Activated CD4-positive, alpha-beta memory T cell treated with anti-CD3 and anti-CD28 coated beads for 36 hours (primary cell): ENCODE measurements around the gene RAB3GAP2. TPM values are rescaled to one million over a fixed set of nuclear protein-coding genes. Genes with fewer than 3 reads are reported as not detected.
"Not testable (repeated sequence)": the region's sequence is repeated elsewhere in the genome, so short reads cannot be mapped to it uniquely, and the experiment has no call there.

ENCODE experiments used
- CTCF ChIA-PET: fragments of 350-600 bp; sonication (Branson Sonifier 250); formaldehyde crosslinking; loops from one replicate; lab custom pipeline; 2021; ENCODE audit warnings: antibody characterized with exemption, inconsistent platforms; lab: Charles Lee
- POLR2A ChIA-PET: fragments of 350-600 bp; sonication (Branson Sonifier 250); formaldehyde crosslinking; loops from one replicate; lab custom pipeline; 2021; ENCODE audit warnings: antibody characterized with exemption; lab: Charles Lee
- DNase-seq: peaks from one replicate; pipeline ENCODE4 v3.0.0-alpha.2; 2020
- H3K27ac Mint-ChIP-seq: one replicate; pipeline ENCODE4 v1.8.0; 2021; ENCODE audit warnings: mixed read lengths
- H3K27me3 Mint-ChIP-seq: one replicate; pipeline ENCODE4 v1.8.0; 2021; ENCODE audit warnings: mixed read lengths
- H3K36me3 Mint-ChIP-seq: one replicate; pipeline ENCODE4 v1.8.0; 2021; ENCODE audit warnings: mixed read lengths
- H3K4me1 Mint-ChIP-seq: one replicate; pipeline ENCODE4 v1.8.0; 2021; ENCODE audit warnings: low read depth, mixed read lengths
- H3K4me3 Mint-ChIP-seq: one replicate; pipeline ENCODE4 v1.8.0; 2021; ENCODE audit warnings: mild to moderate bottlenecking, mixed read lengths
- H3K9me3 Mint-ChIP-seq: one replicate; pipeline ENCODE4 v1.8.0; 2021; ENCODE audit warnings: mixed read lengths
- intact Hi-C: fragments of 100-400 bp; cut with micrococcal nuclease; formaldehyde crosslinking; loops from one replicate; pipeline ENCODE4 v1.15.1; 2023
- total RNA-seq, 2 experiments: library from RNA; stranded (reverse); gene quantifications; one replicate each; pipeline ENCODE4 v1.2.3, GENCODE V29; 2021

The RAB3GAP2 gene
- total RNA-seq, 2 experiments from 2014 or later, result 46.1 to 46.5 TPM

GRCh38 chr1:220189750-220190347 lies 82.4 kb downstream of the RAB3GAP2 start:
- intact Hi-C loops, result loop anchor here (10.0 kb wide), 1 partner anchor 585 kb away; no protein-coding TSS in a partner anchor
- Mint-ChIP-seq H3K9me3 (no peaks in the 10 kb centered on the region), H3K27ac (no peak overlapping the region), H3K27me3 (no peaks in the 10 kb centered on the region), H3K36me3 (peaks cover 25% of the 10 kb centered on the region), H3K4me3 (no peak overlapping the region), H3K4me1 (no peaks in the 10 kb centered on the region)
- POLR2A ChIA-PET, result interaction anchor here (0.7 kb wide), 1 partner anchor 80 kb away, joined by 3 read pairs; no protein-coding TSS in a partner anchor
- CTCF ChIA-PET, result interaction anchor here (0.7 to 1.9 kb wide), 11 partner anchors 11 to 544 kb away, joined by 3 to 18 read pairs (median 3); no protein-coding TSS in a partner anchor
- DNase-seq, result no peak

DNA sequence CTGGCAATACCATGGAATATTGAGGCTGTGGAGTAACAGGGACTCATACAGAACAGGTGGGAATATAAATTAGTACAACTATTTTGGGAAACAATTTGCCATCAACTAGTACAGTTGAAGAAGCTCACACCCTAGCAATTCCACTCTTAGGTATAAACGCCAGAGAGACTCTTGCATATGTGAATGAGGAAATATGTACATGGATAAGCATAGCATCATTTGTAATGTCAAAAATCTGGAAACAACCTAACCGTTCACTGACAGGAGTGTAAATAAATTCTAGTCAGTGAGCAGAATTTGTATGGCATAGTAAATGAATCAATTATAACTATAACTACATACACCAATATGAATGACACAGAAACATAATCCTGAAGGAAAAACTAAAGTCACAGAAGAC lies 83.7 kb downstream of the RAB3GAP2 start:
- H3K36me3 Mint-ChIP-seq, result peaks cover 23% of the 10 kb centered on the region
- CTCF ChIA-PET, result interaction anchor here (1.0 to 2.0 kb wide), 3 partner anchors 110 to 587 kb away, joined by 3 to 9 read pairs (median 6); no protein-coding TSS in a partner anchor
- H3K9me3 Mint-ChIP-seq, result no peaks in the 10 kb centered on the region
- intact Hi-C loops, result loop anchor here (10.0 kb wide), 1 partner anchor 586 kb away; no protein-coding TSS in a partner anchor
- POLR2A ChIA-PET, result no interaction called here
- DNase-seq, result no peak
- H3K4me3 Mint-ChIP-seq, result no peak overlapping the region
- H3K27me3 Mint-ChIP-seq, result no peaks in the 10 kb centered on the region
- H3K4me1 Mint-ChIP-seq, result no peaks in the 10 kb centered on the region
- H3K27ac Mint-ChIP-seq, result no peak overlapping the region

DNA sequence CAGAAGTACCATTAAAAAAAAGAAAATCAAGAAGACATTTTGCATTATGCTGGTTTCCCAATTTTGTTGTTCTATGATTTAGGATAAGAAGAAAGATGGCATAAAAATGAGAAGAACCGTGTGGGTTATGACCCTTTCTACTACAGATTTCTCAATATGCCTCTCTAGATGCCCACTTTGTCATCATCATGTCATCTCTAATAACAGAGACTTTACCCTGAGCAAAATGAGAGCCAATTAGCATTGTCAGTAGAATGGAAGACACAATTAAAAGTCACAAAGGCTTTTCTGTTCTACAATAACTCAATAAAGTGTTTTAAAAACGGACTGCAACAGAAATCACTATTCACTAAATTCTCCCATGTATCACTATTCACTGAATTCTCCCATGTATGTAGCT lies 85.5 kb downstream of the RAB3GAP2 start:
- Mint-ChIP-seq H3K27me3 (no peaks in the 10 kb centered on the region), H3K36me3 (peaks cover 22% of the 10 kb centered on the region), H3K9me3 (no peaks in the 10 kb centered on the region), H3K4me3 (no peak overlapping the region), H3K27ac (no peak overlapping the region), H3K4me1 (no peaks in the 10 kb centered on the region)
- DNase-seq, result no peak
- ChIA-PET CTCF (interaction anchor here (0.6 to 2.8 kb wide), 4 partner anchors 30 to 589 kb away, joined by 3 to 13 read pairs (median 8); no protein-coding TSS in a partner anchor), POLR2A (no interaction called here)
- intact Hi-C loops, result loop anchor here (10.0 kb wide), 1 partner anchor 588 kb away; no protein-coding TSS in a partner anchor

- Mint-ChIP-seq H3K9me3 (no peaks in the 10 kb centered on the region), H3K4me1 (no peaks in the 10 kb centered on the region), H3K27me3 (no peaks in the 10 kb centered on the region), H3K4me3 (no peak overlapping the region), H3K27ac (no peak overlapping the region), H3K36me3 (peaks cover 33% of the 10 kb centered on the region)
- CTCF ChIA-PET, result interaction anchor here (0.7 to 1.3 kb wide), 2 partner anchors 14 to 593 kb away, joined by 3 read pairs; no protein-coding TSS in a partner anchor
- intact Hi-C loops, result loop anchor here (10.0 kb wide), 1 partner anchor 590 kb away; no protein-coding TSS in a partner anchor
- POLR2A ChIA-PET, result no interaction called here
- DNase-seq, result no peak
These were observed 87.7 kb downstream of the RAB3GAP2 start for GRCh38 chr1:220184506-220184905.

GRCh38 chr1:220182656-220183055 lies 89.6 kb downstream of the RAB3GAP2 start:
- Mint-ChIP-seq H3K4me3 (no peak overlapping the region), H3K27ac (no peak overlapping the region), H3K36me3 (peaks cover 29% of the 10 kb centered on the region), H3K9me3 (no peaks in the 10 kb centered on the region), H3K27me3 (no peaks in the 10 kb centered on the region), H3K4me1 (no peaks in the 10 kb centered on the region)
- intact Hi-C loops, result loop anchor here (10.0 kb wide), 1 partner anchor 592 kb away; no protein-coding TSS in a partner anchor
- ChIA-PET POLR2A (no interaction called here), CTCF (no interaction called here)
- no peak for DNase-seq

- no peaks in the 10 kb centered on the region for H3K4me1 Mint-ChIP-seq
- POLR2A ChIA-PET, result no interaction called here
- no peaks in the 10 kb centered on the region for H3K27me3 Mint-ChIP-seq
- no peak overlapping the region for H3K27ac Mint-ChIP-seq
- CTCF ChIA-PET, result no interaction called here
- no peak overlapping the region for H3K4me3 Mint-ChIP-seq
- DNase-seq, result no peak
- H3K9me3 Mint-ChIP-seq, result no peaks in the 10 kb centered on the region
- intact Hi-C loops, result loop anchor here (10.0 kb wide), 1 partner anchor 593 kb away; no protein-coding TSS in a partner anchor
- peaks cover 28% of the 10 kb centered on the region for H3K36me3 Mint-ChIP-seq
These were observed 90.1 kb downstream of the RAB3GAP2 start for GRCh38 chr1:220182111-220182510.

- peaks cover 44% of the 10 kb centered on the region for H3K36me3 Mint-ChIP-seq
- no peak overlapping the region for H3K27ac Mint-ChIP-seq
- no peaks in the 10 kb centered on the region for H3K9me3 Mint-ChIP-seq
- ChIA-PET CTCF (no interaction called here), POLR2A (no interaction called here)
- no peak for DNase-seq
- H3K27me3 Mint-ChIP-seq, result no peaks in the 10 kb centered on the region
- no peaks in the 10 kb centered on the region for H3K4me1 Mint-ChIP-seq
- intact Hi-C loops, result no loop called here
- no peak overlapping the region for H3K4me3 Mint-ChIP-seq
These were observed 95.7 kb downstream of the RAB3GAP2 start for GRCh38 chr1:220176540-220176939.

- H3K36me3 Mint-ChIP-seq, result peaks cover 56% of the 10 kb centered on the region
- H3K27me3 Mint-ChIP-seq, result no peaks in the 10 kb centered on the region
- intact Hi-C loops, result no loop called here
- peaks cover 2% of the 10 kb centered on the region for H3K9me3 Mint-ChIP-seq
- no peak for DNase-seq
- H3K4me3 Mint-ChIP-seq, result no peak overlapping the region
- ChIA-PET POLR2A (no interaction called here), CTCF (interaction anchor here (0.6 kb wide), 1 partner anchor 13 kb away, joined by 3 read pairs; no protein-coding TSS in a partner anchor)
- H3K27ac Mint-ChIP-seq, result no peak overlapping the region
- H3K4me1 Mint-ChIP-seq, result no peaks in the 10 kb centered on the region
These were observed 101.3 kb downstream of the RAB3GAP2 start for GRCh38 chr1:220170836-220171526.

DNA sequence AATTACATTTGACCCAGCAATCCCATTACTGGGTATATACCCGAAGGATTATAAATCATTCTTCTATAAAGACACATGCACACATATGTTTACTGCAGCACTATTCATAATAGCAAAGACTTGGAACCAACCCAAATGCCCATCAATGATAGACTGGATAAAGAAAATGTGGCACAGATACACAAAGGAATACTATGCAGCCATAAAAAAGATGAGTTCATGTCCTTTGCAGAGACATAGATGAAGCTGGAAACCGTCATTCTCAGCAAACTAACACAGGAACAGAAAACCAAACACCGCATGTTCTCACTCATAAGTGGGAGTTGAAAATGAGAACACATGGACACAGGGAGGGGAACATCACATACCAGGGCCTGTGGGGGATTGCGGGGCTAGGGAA lies 102.4 kb downstream of the RAB3GAP2 start:
- peaks cover 58% of the 10 kb centered on the region for H3K36me3 Mint-ChIP-seq
- intact Hi-C loops, CTCF ChIA-PET, H3K27me3 Mint-ChIP-seq, POLR2A ChIA-PET, DNase-seq, H3K9me3 Mint-ChIP-seq, H3K4me1 Mint-ChIP-seq, H3K27ac Mint-ChIP-seq, H3K4me3 Mint-ChIP-seq: not testable (repeated sequence)

DNA sequence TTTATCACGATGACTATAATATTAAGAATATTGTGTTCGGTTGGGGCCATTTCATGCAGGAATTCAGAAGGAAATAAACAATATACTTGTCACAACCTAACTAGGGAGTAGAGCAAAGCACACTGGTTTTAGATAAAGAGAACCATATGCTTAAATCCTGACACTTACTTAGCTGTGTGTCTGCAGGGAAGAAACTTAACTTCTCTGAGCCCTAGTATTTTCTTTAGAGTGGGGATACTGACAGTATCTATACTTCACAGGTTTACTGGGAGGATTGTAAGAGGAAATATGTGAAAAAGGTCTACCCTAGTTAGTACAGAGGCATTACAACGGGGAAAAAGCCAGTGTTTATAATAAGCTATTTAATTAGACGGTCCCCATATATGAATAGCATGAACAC lies 105.4 kb downstream of the RAB3GAP2 start:
- ChIA-PET CTCF (interaction anchor here (1.4 kb wide), 1 partner anchor 13 kb away, joined by 5 read pairs; no protein-coding TSS in a partner anchor), POLR2A (no interaction called here)
- no peaks in the 10 kb centered on the region for H3K27me3 Mint-ChIP-seq
- no peak for DNase-seq
- intact Hi-C loops, result no loop called here
- no peaks in the 10 kb centered on the region for H3K4me1 Mint-ChIP-seq
- no peak overlapping the region for H3K4me3 Mint-ChIP-seq
- no peak overlapping the region for H3K27ac Mint-ChIP-seq
- H3K9me3 Mint-ChIP-seq, result peaks cover 2% of the 10 kb centered on the region
- peaks cover 46% of the 10 kb centered on the region for H3K36me3 Mint-ChIP-seq

- peaks cover 35% of the 10 kb centered on the region for H3K36me3 Mint-ChIP-seq
- intact Hi-C loops, result no loop called here
- POLR2A ChIA-PET, result no interaction called here
- peaks cover 2% of the 10 kb centered on the region for H3K4me1 Mint-ChIP-seq
- no peak overlapping the region for H3K4me3 Mint-ChIP-seq
- no peak for DNase-seq
- no peak overlapping the region for H3K27ac Mint-ChIP-seq
- CTCF ChIA-PET, result no interaction called here
- H3K9me3 Mint-ChIP-seq, result no peaks in the 10 kb centered on the region
- no peaks in the 10 kb centered on the region for H3K27me3 Mint-ChIP-seq
These were observed 107.7 kb downstream of the RAB3GAP2 start for GRCh38 chr1:220164517-220164916.

DNA sequence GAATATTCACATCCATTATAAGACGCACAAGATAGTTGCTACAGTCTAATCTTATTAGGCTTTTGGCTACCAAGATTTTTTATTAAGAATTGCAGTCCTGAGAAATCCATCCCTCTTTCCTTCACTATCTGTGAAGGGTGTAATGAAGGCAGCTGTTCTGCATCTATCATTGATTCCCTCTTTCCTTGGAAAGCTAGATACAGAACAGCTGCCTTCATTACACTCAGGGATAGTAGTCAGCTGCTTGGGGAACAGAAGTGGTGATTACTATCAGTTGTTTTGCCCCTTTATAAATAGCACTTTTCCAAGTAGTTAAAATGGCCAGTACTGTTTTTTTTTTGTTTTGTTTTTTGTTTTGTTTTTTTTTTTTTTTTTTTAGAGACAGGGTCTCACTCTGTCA lies 108.1 kb downstream of the RAB3GAP2 start:
- Mint-ChIP-seq H3K9me3 (no peaks in the 10 kb centered on the region), H3K4me3 (no peak overlapping the region), H3K4me1 (peaks cover 2% of the 10 kb centered on the region), H3K27me3 (no peaks in the 10 kb centered on the region), H3K36me3 (peaks cover 32% of the 10 kb centered on the region), H3K27ac (no peak overlapping the region)
- CTCF ChIA-PET, result interaction anchor here (0.7 kb wide), 1 partner anchor 192 kb away, joined by 3 read pairs; no protein-coding TSS in a partner anchor
- no peak for DNase-seq
- intact Hi-C loops, result no loop called here
- POLR2A ChIA-PET, result no interaction called here
